OCI-LY7 (cell line): ENCODE data around the gene FANCI.

Experiments used
- EZH2phosphoT487 ChIP-seq: fragments of 200-600 bp; sonication (generic); IDR thresholded peaks from 2 replicates; pipeline ENCODE4 v1.6.1; 2018; ENCODE audit warnings: low read depth, borderline replicate concordance, mild to moderate bottlenecking, mixed run types, antibody characterized with exemption, low read length, moderate library complexity, mixed read lengths
- TF ChIP-seq, protein P1 (sequence below): fragments of 200-600 bp; sonication (generic); conservative IDR thresholded peaks from 2 replicates; pipeline ENCODE4 v1.5.1; 2014; ENCODE audit warnings: mild to moderate bottlenecking, antibody characterized with exemption, low read length, moderate library complexity, mixed read lengths

DNA sequence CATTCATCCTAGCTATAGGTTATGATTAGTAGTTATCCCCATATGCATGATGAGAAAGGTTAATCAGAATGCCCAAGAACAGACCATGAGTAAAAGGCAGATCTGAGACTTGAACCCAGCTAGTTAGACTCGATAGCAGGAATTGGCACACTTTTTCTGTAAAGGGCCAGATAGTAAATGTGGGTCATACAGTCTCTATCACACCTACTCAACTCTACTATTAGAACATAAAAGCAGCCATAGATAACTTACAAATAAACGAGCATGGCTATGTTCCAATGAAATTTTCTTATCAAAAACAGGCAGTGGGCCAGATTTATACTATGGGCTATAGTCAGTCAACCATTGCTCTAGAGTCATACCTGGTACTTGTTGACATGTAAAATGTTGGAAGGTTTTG is 66.2 kb downstream of the FANCI start:
- TF ChIP-seq, protein P1, sequence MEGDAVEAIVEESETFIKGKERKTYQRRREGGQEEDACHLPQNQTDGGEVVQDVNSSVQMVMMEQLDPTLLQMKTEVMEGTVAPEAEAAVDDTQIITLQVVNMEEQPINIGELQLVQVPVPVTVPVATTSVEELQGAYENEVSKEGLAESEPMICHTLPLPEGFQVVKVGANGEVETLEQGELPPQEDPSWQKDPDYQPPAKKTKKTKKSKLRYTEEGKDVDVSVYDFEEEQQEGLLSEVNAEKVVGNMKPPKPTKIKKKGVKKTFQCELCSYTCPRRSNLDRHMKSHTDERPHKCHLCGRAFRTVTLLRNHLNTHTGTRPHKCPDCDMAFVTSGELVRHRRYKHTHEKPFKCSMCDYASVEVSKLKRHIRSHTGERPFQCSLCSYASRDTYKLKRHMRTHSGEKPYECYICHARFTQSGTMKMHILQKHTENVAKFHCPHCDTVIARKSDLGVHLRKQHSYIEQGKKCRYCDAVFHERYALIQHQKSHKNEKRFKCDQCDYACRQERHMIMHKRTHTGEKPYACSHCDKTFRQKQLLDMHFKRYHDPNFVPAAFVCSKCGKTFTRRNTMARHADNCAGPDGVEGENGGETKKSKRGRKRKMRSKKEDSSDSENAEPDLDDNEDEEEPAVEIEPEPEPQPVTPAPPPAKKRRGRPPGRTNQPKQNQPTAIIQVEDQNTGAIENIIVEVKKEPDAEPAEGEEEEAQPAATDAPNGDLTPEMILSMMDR: no peak
- TF ChIP-seq EZH2phosphoT487: no peak
